Fibroblast of mammary gland (primary cell): ENCODE measurements around the gene GRM2.
"Not testable (repeated sequence)": the region's sequence is repeated elsewhere in the genome, so short reads cannot be mapped to it uniquely, and the experiment has no call there.

ENCODE experiments used
- DNase-seq: peaks from one replicate; pipeline ENCODE4 v3.0.0-alpha.2; 2010; ENCODE audit warnings: low read depth
- H3K4me3 ChIP-seq: 2 replicates; pipeline ENCODE4 v1.5.1; 2011; ENCODE audit warnings: low read depth, mild to moderate bottlenecking, low read length, moderate library complexity; ENCODE audit not compliant: control insufficient read depth
- TF ChIP-seq, protein P1 (sequence below): conservative IDR thresholded peaks from 2 replicates; pipeline ENCODE4 v1.5.1; 2011; ENCODE audit warnings: low read depth, low read length, inconsistent platforms; ENCODE audit not compliant: control insufficient read depth, insufficient read depth

Gene GRM2

DNA sequence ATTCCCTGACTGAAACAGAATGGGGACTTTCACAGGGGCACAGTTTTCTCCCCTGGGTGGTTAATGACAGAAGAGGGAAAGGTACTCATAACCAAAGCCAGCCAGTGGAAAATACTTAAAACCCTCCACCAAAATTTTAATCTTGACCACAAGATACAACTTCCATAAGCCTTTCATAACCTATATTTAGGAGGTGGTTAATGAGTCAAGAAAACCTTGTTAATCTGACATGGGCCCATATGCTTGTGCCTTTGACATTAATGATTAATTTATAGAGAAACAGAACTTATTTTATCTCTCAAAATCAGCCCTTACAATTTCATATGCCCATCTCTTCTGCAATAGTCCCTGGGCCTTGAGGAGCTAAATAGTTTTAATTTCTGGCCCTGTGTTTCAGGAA is 41.0 kb downstream of the GRM2 start:
- no peak overlapping the region for H3K4me3 ChIP-seq
- TF ChIP-seq, protein P1, sequence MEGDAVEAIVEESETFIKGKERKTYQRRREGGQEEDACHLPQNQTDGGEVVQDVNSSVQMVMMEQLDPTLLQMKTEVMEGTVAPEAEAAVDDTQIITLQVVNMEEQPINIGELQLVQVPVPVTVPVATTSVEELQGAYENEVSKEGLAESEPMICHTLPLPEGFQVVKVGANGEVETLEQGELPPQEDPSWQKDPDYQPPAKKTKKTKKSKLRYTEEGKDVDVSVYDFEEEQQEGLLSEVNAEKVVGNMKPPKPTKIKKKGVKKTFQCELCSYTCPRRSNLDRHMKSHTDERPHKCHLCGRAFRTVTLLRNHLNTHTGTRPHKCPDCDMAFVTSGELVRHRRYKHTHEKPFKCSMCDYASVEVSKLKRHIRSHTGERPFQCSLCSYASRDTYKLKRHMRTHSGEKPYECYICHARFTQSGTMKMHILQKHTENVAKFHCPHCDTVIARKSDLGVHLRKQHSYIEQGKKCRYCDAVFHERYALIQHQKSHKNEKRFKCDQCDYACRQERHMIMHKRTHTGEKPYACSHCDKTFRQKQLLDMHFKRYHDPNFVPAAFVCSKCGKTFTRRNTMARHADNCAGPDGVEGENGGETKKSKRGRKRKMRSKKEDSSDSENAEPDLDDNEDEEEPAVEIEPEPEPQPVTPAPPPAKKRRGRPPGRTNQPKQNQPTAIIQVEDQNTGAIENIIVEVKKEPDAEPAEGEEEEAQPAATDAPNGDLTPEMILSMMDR: no peak
- no peak for DNase-seq

GRCh38 chr3:51748327-51748726 is 41.5 kb downstream of the GRM2 start:
- no peak for DNase-seq
- no peak overlapping the region for H3K4me3 ChIP-seq
- TF ChIP-seq, protein P1: no peak

GRCh38 chr3:51750878-51751277 is 44.0 kb downstream of the GRM2 start:
- TF ChIP-seq, protein P1: no peak
- no peak overlapping the region for H3K4me3 ChIP-seq
- DNase-seq: no peak

DNA sequence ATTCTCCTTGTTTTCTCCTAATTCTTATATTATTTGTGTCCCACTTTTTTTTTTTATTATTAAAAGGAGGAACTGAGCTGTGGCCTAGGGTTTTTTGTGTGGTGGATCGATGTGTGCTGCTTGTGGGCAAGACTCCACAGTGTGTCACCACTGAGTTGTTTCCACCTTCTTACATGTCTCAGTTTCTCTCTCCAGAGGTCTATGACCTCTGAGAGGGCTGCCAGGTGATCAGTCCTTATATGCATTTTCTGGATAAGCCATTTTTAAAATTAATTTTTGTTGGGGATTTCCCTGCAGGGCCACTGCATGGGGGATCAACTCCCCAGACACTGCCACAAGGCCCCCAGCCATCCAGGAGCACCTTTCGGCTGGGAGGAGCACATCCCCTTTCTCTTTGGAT is 44.4 kb downstream of the GRM2 start:
- DNase-seq: no peak
- H3K4me3 ChIP-seq: no peak overlapping the region
- TF ChIP-seq, protein P1: no peak

- DNase-seq, H3K4me3 ChIP-seq: not testable (repeated sequence)
These were observed 47.2 kb downstream of the GRM2 start for GRCh38 chr3:51753763-51754750.

DNA sequence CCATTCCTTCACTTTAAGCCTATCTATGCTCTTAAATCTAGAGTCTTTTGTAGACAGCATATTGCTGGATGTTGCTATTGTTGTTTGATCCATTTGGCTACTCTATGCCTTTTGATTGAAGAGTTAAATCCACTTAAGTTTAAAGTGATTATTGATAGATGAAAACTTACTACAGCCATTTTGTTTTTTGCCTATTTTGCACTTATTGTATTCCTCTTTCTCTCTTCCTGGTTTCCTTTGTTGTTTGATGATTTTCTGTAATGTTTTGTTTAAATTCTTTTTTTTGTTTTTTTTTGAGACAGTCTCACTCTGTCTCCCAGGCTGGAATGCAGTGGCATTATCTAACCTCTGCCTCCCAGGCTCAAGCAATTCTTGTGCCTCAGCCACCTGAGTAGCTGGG is 52.3 kb downstream of the GRM2 start:
- TF ChIP-seq, protein P1: no peak
- no peak overlapping the region for H3K4me3 ChIP-seq
- DNase-seq: no peak
